Natural killer cell (primary cell): ENCODE data around the gene GALNT4. TPM values are rescaled to one million over a fixed set of nuclear protein-coding genes. Genes with fewer than 3 reads are reported as not detected.
A peak's percentile ranks its signal among the peaks of the same experiment; 100 is the strongest.

Experiments used
- ATAC-seq, 3 donors: fragments of 150-1000 bp in 2 of 3; fragments of 200-7000 bp in 1 of 3; cut with Tn5 transposase; 1 replicate in 1 of 3; 2 replicates in 2 of 3; pipeline ENCODE4 v1.10.0; 2021; ENCODE audit warnings: mild to moderate bottlenecking in 2 of 3, moderate library complexity in 2 of 3
- DNase-seq, 2 donors: peaks; one replicate each; pipeline versions ENCODE4 v3.0.0 to v3.0.0-alpha.2; 2013 to 2021; ENCODE audit warnings: mixed read lengths in 1 of 2
- H3K27ac ChIP-seq: one replicate; pipeline ENCODE4 v1.5.1; 2013; ENCODE audit warnings: mild to moderate bottlenecking, low read length
- H3K27me3 ChIP-seq: one replicate; pipeline ENCODE4 v1.6.1; 2013; ENCODE audit warnings: low read length; ENCODE audit not compliant: control insufficient read depth, insufficient read depth
- H3K36me3 ChIP-seq: one replicate; pipeline ENCODE4 v1.6.1; 2013; ENCODE audit warnings: low read length; ENCODE audit not compliant: control insufficient read depth, insufficient read depth
- H3K4me1 ChIP-seq: one replicate; pipeline ENCODE4 v1.6.1; 2013; ENCODE audit warnings: low read length; ENCODE audit not compliant: control insufficient read depth, insufficient read depth
- H3K4me3 ChIP-seq: one replicate; pipeline ENCODE4 v1.5.1; 2013; ENCODE audit warnings: low read length
- H3K9me3 ChIP-seq: one replicate; pipeline ENCODE4 v1.6.1; 2013; ENCODE audit warnings: low read length; ENCODE audit not compliant: control insufficient read depth, insufficient read depth
- H3K27ac Mint-ChIP-seq, 2 donors: one replicate each; pipeline ENCODE4 v1.8.0; 2022; ENCODE audit warnings: mild to moderate bottlenecking in 2 of 2, mixed read lengths in 2 of 2, moderate library complexity in 1 of 2
- H3K27me3 Mint-ChIP-seq, 2 donors: one replicate each; pipeline ENCODE4 v1.8.0; 2022; ENCODE audit warnings: low read depth in 2 of 2, mixed read lengths in 2 of 2
- H3K36me3 Mint-ChIP-seq: one replicate; pipeline ENCODE4 v1.8.0; 2022; ENCODE audit warnings: mixed read lengths
- H3K4me1 Mint-ChIP-seq, 2 donors: one replicate each; pipeline ENCODE4 v1.8.0; 2022; ENCODE audit warnings: mixed read lengths in 2 of 2
- H3K4me3 Mint-ChIP-seq: one replicate; pipeline ENCODE4 v1.8.0; 2022; ENCODE audit warnings: mild to moderate bottlenecking, moderate library complexity, mixed read lengths
- H3K9me3 Mint-ChIP-seq, 2 donors: one replicate each; pipeline ENCODE4 v1.8.0; 2022; ENCODE audit warnings: mixed read lengths in 2 of 2
- CTCF ChIP-seq: fragments of 200-600 bp; IDR thresholded peaks from one replicate; pipeline ENCODE4 v1.8.0; 2022; ENCODE audit warnings: antibody characterized with exemption
- WGBS: methylation state at CpG from one replicate; pipeline ENCODE4 v1.1.7; 2013; ENCODE audit warnings: missing lambda C conversion rate; ENCODE audit not compliant: insufficient coverage; 5-methylcytosine and 5-hydroxymethylcytosine counted together
- intact Hi-C: fragments of 100-400 bp; cut with micrococcal nuclease; formaldehyde crosslinking; loops from one replicate; pipeline ENCODE4 v1.14.2; 2022
- total RNA-seq, 4 donors: library from RNA; stranded (reverse); fragments of 120-200 nt in 1 of 4; gene quantifications; one replicate each; pipeline versions ENCODE4 v1.2.3 to v1.2.4, GENCODE V29; 2013 to 2022

The GALNT4 gene
- total RNA-seq, 3 donors from 2014 or later (not counting 1 experiment from before 2014, with no cell fraction given), result 14.3 to 19.9 (median 18.7) TPM

GRCh38 chr12:89497005-89497404 is 27.6 kb downstream of the GALNT4 start:
- H3K27ac Mint-ChIP-seq, result no peak overlapping the region
- Histone ChIP-seq H3K4me3 (no peak overlapping the region), H3K36me3 (peaks cover 10% of the 10 kb centered on the region), H3K4me1 (peaks cover 5% of the 10 kb centered on the region), H3K27me3 (no peaks in the 10 kb centered on the region), H3K27ac (no peak overlapping the region), H3K9me3 (no peaks in the 10 kb centered on the region)
- no peak for ATAC-seq
- intact Hi-C loops, result no loop called here
- WGBS, result 97% methylated on average over 4 of the region's 4 CpGs
- H3K27me3 Mint-ChIP-seq, result no peaks in the 10 kb centered on the region
- TF ChIP-seq CTCF, result no peak
- no peaks in the 10 kb centered on the region for H3K9me3 Mint-ChIP-seq
- no peak for DNase-seq
- H3K36me3 Mint-ChIP-seq, result no peaks in the 10 kb centered on the region
- H3K4me1 Mint-ChIP-seq, result peaks cover 34 to 39% of the 10 kb centered on the region in 2 donors
- H3K4me3 Mint-ChIP-seq, result no peak overlapping the region

DNA sequence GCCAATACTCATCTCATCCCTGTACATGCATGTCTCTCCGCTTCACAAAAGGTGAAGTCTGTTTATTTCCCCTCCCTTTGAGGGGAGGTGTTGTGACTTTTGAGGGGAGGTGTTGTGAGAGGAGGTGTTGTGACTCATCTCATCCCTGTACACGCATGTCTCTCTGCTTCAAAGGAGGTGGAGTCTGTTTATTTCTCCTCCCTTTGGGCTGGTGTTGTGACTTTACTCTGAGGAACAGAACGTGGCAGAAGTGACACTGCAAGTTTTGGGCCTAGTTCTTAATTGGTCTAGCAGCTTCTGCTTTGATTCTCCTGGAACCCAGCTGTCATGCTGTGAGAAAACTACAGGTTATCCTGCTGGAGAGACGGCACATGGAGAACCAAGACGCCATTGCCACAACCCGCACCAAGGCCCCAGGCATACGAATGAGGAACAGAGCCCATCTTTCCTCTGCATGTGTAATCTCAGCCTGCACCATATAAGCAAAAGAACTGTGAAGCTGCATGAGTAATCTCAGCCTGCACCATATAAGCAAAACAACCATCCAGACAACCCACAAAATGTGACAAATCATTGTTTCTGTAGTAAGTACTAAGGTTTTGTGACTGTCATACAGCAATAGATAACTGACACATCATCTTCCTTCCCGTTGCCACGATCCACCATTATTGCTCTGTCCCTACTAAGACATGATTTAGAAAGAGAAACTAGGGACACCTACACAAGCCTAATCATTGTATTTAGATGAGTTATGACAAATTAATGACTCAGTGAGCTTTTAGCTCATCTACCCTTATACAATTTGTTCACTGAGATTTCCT is 30.0 kb downstream of the GALNT4 start:
- H3K27me3 ChIP-seq, result no peaks in the 10 kb centered on the region
- Mint-ChIP-seq H3K36me3 (no peaks in the 10 kb centered on the region), H3K4me3 (no peak overlapping the region), H3K9me3 (no peaks in the 10 kb centered on the region), H3K27ac (peak overlapping the region; percentile 36 to 50), H3K27me3 (no peaks in the 10 kb centered on the region), H3K4me1 (peaks cover 31 to 34% of the 10 kb centered on the region in 2 donors)
- H3K9me3 ChIP-seq, result no peaks in the 10 kb centered on the region
- no peak for TF ChIP-seq CTCF
- peaks cover 5% of the 10 kb centered on the region for H3K4me1 ChIP-seq
- peaks cover 18% of the 10 kb centered on the region for H3K36me3 ChIP-seq
- intact Hi-C loops, result no loop called here
- 63% methylated on average over 6 of the region's 9 CpGs for WGBS
- DNase-seq, result peak in 1 of 2 donors; percentile 14
- no peak overlapping the region for H3K4me3 ChIP-seq
- no peak overlapping the region for H3K27ac ChIP-seq
- peak; percentile 58 to 90 (median 67) for ATAC-seq

DNA sequence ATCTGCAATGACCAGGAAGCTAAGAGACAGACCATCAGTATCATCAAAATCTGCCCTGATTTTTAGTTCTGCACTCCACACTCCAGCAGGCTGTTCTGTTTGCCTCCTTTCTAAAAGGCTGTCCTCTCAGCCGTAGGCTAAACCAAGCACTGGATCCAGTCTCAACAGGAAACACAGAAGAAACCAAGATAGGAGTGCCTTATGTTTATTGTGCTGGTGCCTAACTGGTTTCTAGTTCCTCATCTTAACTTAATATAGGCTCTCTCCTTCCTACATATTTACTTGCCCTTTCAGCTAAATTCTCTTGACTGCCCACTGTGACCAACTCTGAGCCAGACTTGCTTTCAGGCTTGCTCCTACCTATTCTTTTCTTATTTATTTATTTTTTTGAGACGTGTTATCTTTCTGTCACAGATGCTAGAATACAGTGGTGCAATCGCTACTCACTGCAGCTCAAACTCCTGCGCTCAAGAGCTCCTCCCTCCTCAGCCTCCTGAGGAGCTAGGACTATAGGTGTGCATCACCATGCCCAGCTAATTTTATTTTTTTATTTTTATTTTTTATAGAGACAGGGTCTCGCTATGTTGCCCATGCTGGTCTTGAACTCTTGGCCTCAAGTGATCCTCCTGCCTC is 30.8 kb downstream of the GALNT4 start:
- H3K4me3 Mint-ChIP-seq, result no peak overlapping the region
- no peaks in the 10 kb centered on the region for H3K36me3 Mint-ChIP-seq

More for the DNA sequence above, 30.8 kb downstream of the GALNT4 start:
- H3K4me1 Mint-ChIP-seq, result peaks cover 28 to 31% of the 10 kb centered on the region in 2 donors
- H3K27me3 ChIP-seq, result no peaks in the 10 kb centered on the region
- no peak for ATAC-seq
- H3K9me3 ChIP-seq, result no peaks in the 10 kb centered on the region
- no peak for DNase-seq
- H3K27ac Mint-ChIP-seq, result peak overlapping the region in 1 of 2 donors; percentile 50
- WGBS, result 74% methylated on average over 5 of the region's 5 CpGs
- H3K27ac ChIP-seq, result no peak overlapping the region
- intact Hi-C loops, result no loop called here
- TF ChIP-seq CTCF, result no peak
- H3K36me3 ChIP-seq, result peaks cover 17% of the 10 kb centered on the region
- H3K4me3 ChIP-seq, result no peak overlapping the region
- peaks cover 5% of the 10 kb centered on the region for H3K4me1 ChIP-seq
- H3K9me3 Mint-ChIP-seq, result no peaks in the 10 kb centered on the region
- H3K27me3 Mint-ChIP-seq, result no peaks in the 10 kb centered on the region
